ENCODE data around the gene DSG4.

The DSG4 gene

GRCh38 chr18:31419457-31419932 is 42.9 kb downstream of the DSG4 start:
- ATAC-seq: no peak
- TF ChIP-seq TOX (CRISPR knock-in tag; IDR thresholded peaks at IDR 0.05; ENCODE audit: borderline replicate concordance) (no peak), GLIS3 (CRISPR knock-in tag; IDR thresholded peaks at IDR 0.05) (no peak), ZNF8 (CRISPR knock-in tag; IDR thresholded peaks at IDR 0.05) (no peak), CREB5 (CRISPR knock-in tag; IDR thresholded peaks at IDR 0.05; ENCODE audit: low read depth) (no peak), RARB (CRISPR knock-in tag; IDR thresholded peaks at IDR 0.05) (no peak), ARNTL (CRISPR knock-in tag; IDR thresholded peaks at IDR 0.05; ENCODE audit: borderline replicate concordance, low read depth) (no peak), BACH2 (CRISPR knock-in tag; IDR thresholded peaks at IDR 0.05; ENCODE audit: borderline replicate concordance) (no peak), TCF4 (CRISPR knock-in tag; IDR thresholded peaks at IDR 0.05; ENCODE audit: borderline replicate concordance) (no peak), ZFP30 (CRISPR knock-in tag; IDR thresholded peaks at IDR 0.05) (no peak), CSDC2 (CRISPR knock-in tag; IDR thresholded peaks at IDR 0.05) (no peak), ESRRG (CRISPR knock-in tag; IDR thresholded peaks at IDR 0.05) (no peak), PATZ1 (CRISPR knock-in tag; IDR thresholded peaks at IDR 0.05; ENCODE audit: borderline replicate concordance) (no peak), ZNF565 (CRISPR knock-in tag; conservative IDR thresholded peaks at IDR 0.05; ENCODE audit: low read depth) (no peak)
- TF ChIP-seq, protein P1, sequence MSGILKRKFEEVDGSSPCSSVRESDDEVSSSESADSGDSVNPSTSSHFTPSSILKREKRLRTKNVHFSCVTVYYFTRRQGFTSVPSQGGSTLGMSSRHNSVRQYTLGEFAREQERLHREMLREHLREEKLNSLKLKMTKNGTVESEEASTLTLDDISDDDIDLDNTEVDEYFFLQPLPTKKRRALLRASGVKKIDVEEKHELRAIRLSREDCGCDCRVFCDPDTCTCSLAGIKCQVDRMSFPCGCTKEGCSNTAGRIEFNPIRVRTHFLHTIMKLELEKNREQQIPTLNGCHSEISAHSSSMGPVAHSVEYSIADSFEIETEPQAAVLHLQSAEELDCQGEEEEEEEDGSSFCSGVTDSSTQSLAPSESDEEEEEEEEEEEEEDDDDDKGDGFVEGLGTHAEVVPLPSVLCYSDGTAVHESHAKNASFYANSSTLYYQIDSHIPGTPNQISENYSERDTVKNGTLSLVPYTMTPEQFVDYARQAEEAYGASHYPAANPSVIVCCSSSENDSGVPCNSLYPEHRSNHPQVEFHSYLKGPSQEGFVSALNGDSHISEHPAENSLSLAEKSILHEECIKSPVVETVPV (CRISPR knock-in tag; IDR thresholded peaks at IDR 0.05): no peak
- TF ChIP-seq, protein P2, sequence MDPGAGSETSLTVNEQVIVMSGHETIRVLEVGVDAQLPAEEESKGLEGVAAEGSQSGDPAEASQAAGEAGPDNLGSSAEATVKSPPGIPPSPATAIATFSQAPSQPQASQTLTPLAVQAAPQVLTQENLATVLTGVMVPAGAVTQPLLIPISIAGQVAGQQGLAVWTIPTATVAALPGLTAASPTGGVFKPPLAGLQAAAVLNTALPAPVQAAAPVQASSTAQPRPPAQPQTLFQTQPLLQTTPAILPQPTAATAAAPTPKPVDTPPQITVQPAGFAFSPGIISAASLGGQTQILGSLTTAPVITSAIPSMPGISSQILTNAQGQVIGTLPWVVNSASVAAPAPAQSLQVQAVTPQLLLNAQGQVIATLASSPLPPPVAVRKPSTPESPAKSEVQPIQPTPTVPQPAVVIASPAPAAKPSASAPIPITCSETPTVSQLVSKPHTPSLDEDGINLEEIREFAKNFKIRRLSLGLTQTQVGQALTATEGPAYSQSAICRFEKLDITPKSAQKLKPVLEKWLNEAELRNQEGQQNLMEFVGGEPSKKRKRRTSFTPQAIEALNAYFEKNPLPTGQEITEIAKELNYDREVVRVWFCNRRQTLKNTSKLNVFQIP (CRISPR knock-in tag; IDR thresholded peaks at IDR 0.05; ENCODE audit: borderline replicate concordance, low read depth): no peak
- TF ChIP-seq, protein P3, sequence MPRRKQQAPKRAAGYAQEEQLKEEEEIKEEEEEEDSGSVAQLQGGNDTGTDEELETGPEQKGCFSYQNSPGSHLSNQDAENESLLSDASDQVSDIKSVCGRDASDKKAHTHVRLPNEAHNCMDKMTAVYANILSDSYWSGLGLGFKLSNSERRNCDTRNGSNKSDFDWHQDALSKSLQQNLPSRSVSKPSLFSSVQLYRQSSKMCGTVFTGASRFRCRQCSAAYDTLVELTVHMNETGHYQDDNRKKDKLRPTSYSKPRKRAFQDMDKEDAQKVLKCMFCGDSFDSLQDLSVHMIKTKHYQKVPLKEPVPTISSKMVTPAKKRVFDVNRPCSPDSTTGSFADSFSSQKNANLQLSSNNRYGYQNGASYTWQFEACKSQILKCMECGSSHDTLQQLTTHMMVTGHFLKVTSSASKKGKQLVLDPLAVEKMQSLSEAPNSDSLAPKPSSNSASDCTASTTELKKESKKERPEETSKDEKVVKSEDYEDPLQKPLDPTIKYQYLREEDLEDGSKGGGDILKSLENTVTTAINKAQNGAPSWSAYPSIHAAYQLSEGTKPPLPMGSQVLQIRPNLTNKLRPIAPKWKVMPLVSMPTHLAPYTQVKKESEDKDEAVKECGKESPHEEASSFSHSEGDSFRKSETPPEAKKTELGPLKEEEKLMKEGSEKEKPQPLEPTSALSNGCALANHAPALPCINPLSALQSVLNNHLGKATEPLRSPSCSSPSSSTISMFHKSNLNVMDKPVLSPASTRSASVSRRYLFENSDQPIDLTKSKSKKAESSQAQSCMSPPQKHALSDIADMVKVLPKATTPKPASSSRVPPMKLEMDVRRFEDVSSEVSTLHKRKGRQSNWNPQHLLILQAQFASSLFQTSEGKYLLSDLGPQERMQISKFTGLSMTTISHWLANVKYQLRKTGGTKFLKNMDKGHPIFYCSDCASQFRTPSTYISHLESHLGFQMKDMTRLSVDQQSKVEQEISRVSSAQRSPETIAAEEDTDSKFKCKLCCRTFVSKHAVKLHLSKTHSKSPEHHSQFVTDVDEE (CRISPR knock-in tag; IDR thresholded peaks at IDR 0.05): no peak

- TF ChIP-seq ZFP3 (CRISPR knock-in tag; IDR thresholded peaks at IDR 0.05): no peak
- no peak for TF ChIP-seq PATZ1 (CRISPR knock-in tag; IDR thresholded peaks at IDR 0.05; ENCODE audit: borderline replicate concordance)
- no peak for TF ChIP-seq RARB (CRISPR knock-in tag; IDR thresholded peaks at IDR 0.05)
- TF ChIP-seq ISL1 (CRISPR knock-in tag; IDR thresholded peaks at IDR 0.05): no peak
- TF ChIP-seq CSDC2 (CRISPR knock-in tag; IDR thresholded peaks at IDR 0.05): no peak
- TF ChIP-seq ESRRG (CRISPR knock-in tag; IDR thresholded peaks at IDR 0.05): no peak
- no peak for TF ChIP-seq BACH2 (CRISPR knock-in tag; IDR thresholded peaks at IDR 0.05; ENCODE audit: borderline replicate concordance)
- TF ChIP-seq ZC3H10 (CRISPR knock-in tag; IDR thresholded peaks at IDR 0.05): no peak
- TF ChIP-seq GLIS3 (CRISPR knock-in tag; IDR thresholded peaks at IDR 0.05): no peak
- no peak for TF ChIP-seq CREB5 (CRISPR knock-in tag; IDR thresholded peaks at IDR 0.05; ENCODE audit: low read depth)
- TF ChIP-seq OSR1 (CRISPR knock-in tag; IDR thresholded peaks at IDR 0.05): no peak
- TF ChIP-seq ZFP30 (CRISPR knock-in tag; IDR thresholded peaks at IDR 0.05): no peak
- TF ChIP-seq TCF4 (CRISPR knock-in tag; IDR thresholded peaks at IDR 0.05; ENCODE audit: borderline replicate concordance): no peak
- no peak for ATAC-seq
These were observed 43.5 kb downstream of the DSG4 start for GRCh38 chr18:31420032-31420431.
